Gastrocnemius medialis (tissue), 4 donors: ENCODE measurements around the gene BBS9.

Source experiments
- CTCF ChIP-seq, 5 experiments: fragments of 450-650 bp in 3 of 5; fragments of 200-600 bp in 2 of 5; sonication (generic) in 2 of 5; IDR thresholded peaks in 4 of 5; conservative IDR thresholded peaks in 1 of 5; 1 replicate in 4 of 5; 2 replicates in 1 of 5; pipeline ENCODE4 v1.5.1; 2016 to 2019; ENCODE audit warnings: antibody characterized with exemption in 5 of 5, mild to moderate bottlenecking in 3 of 5, moderate library complexity in 3 of 5
- POLR2A ChIP-seq, 2 donors: fragments of 450-650 bp; IDR thresholded peaks; one replicate each; pipeline ENCODE4 v1.6.1; 2017; ENCODE audit warnings: antibody characterized with exemption in 2 of 2, mild to moderate bottlenecking in 2 of 2, moderate library complexity in 2 of 2

GRCh38 chr7:33535989-33536388 lies 406.6 kb downstream of the BBS9 start:
- TF ChIP-seq POLR2A (IDR thresholded peaks at IDR 0.05) (no peak), CTCF (IDR thresholded peaks at IDR 0.05 in 4 of 5, conservative IDR thresholded peaks at IDR 0.05 in 1 of 5) (no peak)
